Sigmoid colon (tissue), 4 donors: ENCODE results near the gene GAS2L1.

Source experiments
- CTCF ChIP-seq, 4 experiments: fragments of 450-650 bp in 3 of 4; fragments of 200-600 bp in 1 of 4; IDR thresholded peaks; one replicate each; pipeline ENCODE4 v1.5.1; 2016 to 2019; ENCODE audit warnings: antibody characterized with exemption in 4 of 4, mild to moderate bottlenecking in 3 of 4, moderate library complexity in 2 of 4
- EP300 ChIP-seq, 4 donors: sonication (generic); formaldehyde crosslinking; IDR thresholded peaks; one replicate each; pipeline ENCODE4 v1.6.1; 2017; ENCODE audit warnings: antibody characterized with exemption in 4 of 4
- POLR2A ChIP-seq, 2 donors: fragments of 450-650 bp; IDR thresholded peaks; one replicate each; pipeline ENCODE4 v1.6.1; 2016; ENCODE audit warnings: antibody characterized with exemption in 2 of 2, mild to moderate bottlenecking in 2 of 2, moderate library complexity in 2 of 2
- POLR2AphosphoS5 ChIP-seq, 4 donors: sonication (generic); formaldehyde crosslinking; IDR thresholded peaks; one replicate each; pipeline ENCODE4 v1.6.1; 2017; ENCODE audit warnings: antibody characterized with exemption in 4 of 4

GRCh38 chr22:29267858-29268510 is 38.5 kb upstream of the GAS2L1 start, which contains the start of the genes EWSR1 and RHBDD3:
- TF ChIP-seq CTCF (IDR thresholded peaks at IDR 0.05) (no peak), POLR2A (IDR thresholded peaks at IDR 0.05) (peak; percentile 77 to 79), EP300 (IDR thresholded peaks at IDR 0.05) (no peak), POLR2AphosphoS5 (IDR thresholded peaks at IDR 0.05) (peak; percentile 94 to 96 (median 96))
